Immature natural killer cell (primary cell): ENCODE measurements around the gene THSD4. TPM values are rescaled to one million over a fixed set of nuclear protein-coding genes. Genes with fewer than 3 reads are reported as not detected.
A peak's percentile ranks its signal among the peaks of the same experiment; 100 is the strongest.
"Not testable (repeated sequence)": the region's sequence is repeated elsewhere in the genome, so short reads cannot be mapped to it uniquely, and the experiment has no call there.

Experiments used
- DNase-seq, 3 donors: peaks; one replicate each; pipeline ENCODE4 v3.0.0; 2022; ENCODE audit warnings: mixed read lengths in 1 of 3
- H3K27ac Mint-ChIP-seq, 6 donors: one replicate each; pipeline ENCODE4 v1.8.0; 2020; ENCODE audit warnings: mixed read lengths in 6 of 6, mild to moderate bottlenecking in 5 of 6, inconsistent platforms in 4 of 6, moderate library complexity in 3 of 6
- H3K27me3 Mint-ChIP-seq, 3 donors: one replicate each; pipeline ENCODE4 v1.8.0; 2020 to 2021; ENCODE audit warnings: low read depth in 3 of 3, mild to moderate bottlenecking in 3 of 3, mixed read lengths in 3 of 3, moderate library complexity in 3 of 3, inconsistent platforms in 1 of 3
- H3K36me3 Mint-ChIP-seq, 3 donors: one replicate each; pipeline ENCODE4 v1.8.0; 2020; ENCODE audit warnings: mixed read lengths in 3 of 3, inconsistent platforms in 2 of 3, mild to moderate bottlenecking in 2 of 3
- H3K4me1 Mint-ChIP-seq, 2 donors: one replicate each; pipeline ENCODE4 v1.8.0; 2020; ENCODE audit warnings: inconsistent platforms in 2 of 2, mild to moderate bottlenecking in 2 of 2, mixed read lengths in 2 of 2, moderate library complexity in 1 of 2
- H3K4me3 Mint-ChIP-seq, 5 donors: one replicate each; pipeline ENCODE4 v1.8.0; 2020; ENCODE audit warnings: mild to moderate bottlenecking in 5 of 5, mixed read lengths in 5 of 5, inconsistent platforms in 3 of 5, moderate library complexity in 3 of 5
- H3K9me3 Mint-ChIP-seq, 6 donors: one replicate each; pipeline ENCODE4 v1.8.0; 2020; ENCODE audit warnings: mild to moderate bottlenecking in 6 of 6, mixed read lengths in 6 of 6, inconsistent platforms in 4 of 6, moderate library complexity in 3 of 6
- polyA plus RNA-seq, 3 donors: library from polyadenylated mRNA; unstranded; fragments of 300-500 nt; fragmentation: Illumina TruSeq; gene quantifications; one replicate each; pipeline ENCODE4 v1.2.3, GENCODE V29; 2021

The THSD4 gene
- polyA plus RNA-seq, 3 donors from 2014 or later = not detected

DNA sequence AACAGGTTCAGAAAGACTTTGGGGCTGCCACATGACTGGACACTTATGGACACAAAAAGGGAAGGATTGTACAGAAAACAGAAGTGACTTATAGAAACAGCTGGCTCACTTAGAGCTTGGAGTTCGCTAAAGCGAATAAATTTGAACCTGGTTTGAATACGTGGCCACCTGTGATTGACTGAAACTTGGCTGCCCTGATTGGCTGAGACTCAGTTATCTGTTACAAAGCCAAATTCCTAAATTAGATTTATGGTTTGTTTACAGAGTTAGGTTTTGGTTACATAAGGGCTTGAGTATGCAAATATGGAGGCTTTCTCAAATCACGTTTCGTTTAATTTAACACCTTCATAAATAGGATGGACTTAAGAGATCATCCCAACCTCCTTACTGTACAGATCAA lies 270.2 kb downstream of the THSD4 start:
- Mint-ChIP-seq H3K36me3 (no peaks in the 10 kb centered on the region), H3K27ac (no peak overlapping the region), H3K4me1 (peaks cover 6% of the 10 kb centered on the region in 2 donors), H3K9me3 (peaks cover 0 to 6% (median 0%) of the 10 kb centered on the region in 6 donors), H3K4me3 (no peak overlapping the region), H3K27me3 (peaks cover 1 to 11% (median 8%) of the 10 kb centered on the region in 3 donors)
- no peak for DNase-seq

DNA sequence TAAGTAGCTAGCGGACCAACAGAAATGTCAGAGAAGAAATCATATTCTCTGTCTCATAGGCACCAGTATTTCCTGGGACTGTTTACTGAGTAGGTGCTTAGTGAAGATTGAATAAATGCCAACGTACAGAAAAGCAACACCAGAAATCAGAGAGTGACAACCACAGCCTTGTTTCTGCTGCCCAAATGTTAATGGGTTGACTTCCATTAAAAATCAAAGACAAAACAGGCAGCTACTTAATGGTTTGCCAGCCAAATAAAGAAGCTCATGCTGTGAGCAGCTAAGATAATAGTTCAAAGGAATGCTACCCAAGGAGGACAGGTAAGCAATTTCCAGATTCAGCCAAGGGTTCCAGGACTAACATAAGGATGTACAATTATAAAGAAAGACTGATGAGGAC lies 270.7 kb downstream of the THSD4 start:
- H3K9me3 Mint-ChIP-seq = peaks cover 0 to 6% (median 0%) of the 10 kb centered on the region in 6 donors
- H3K4me3 Mint-ChIP-seq = no peak overlapping the region
- H3K36me3 Mint-ChIP-seq = no peaks in the 10 kb centered on the region
- H3K27ac Mint-ChIP-seq = no peak overlapping the region
- DNase-seq = no peak
- peaks cover 1 to 11% (median 8%) of the 10 kb centered on the region in 3 donors for H3K27me3 Mint-ChIP-seq
- peaks cover 6% of the 10 kb centered on the region in 2 donors for H3K4me1 Mint-ChIP-seq

DNA sequence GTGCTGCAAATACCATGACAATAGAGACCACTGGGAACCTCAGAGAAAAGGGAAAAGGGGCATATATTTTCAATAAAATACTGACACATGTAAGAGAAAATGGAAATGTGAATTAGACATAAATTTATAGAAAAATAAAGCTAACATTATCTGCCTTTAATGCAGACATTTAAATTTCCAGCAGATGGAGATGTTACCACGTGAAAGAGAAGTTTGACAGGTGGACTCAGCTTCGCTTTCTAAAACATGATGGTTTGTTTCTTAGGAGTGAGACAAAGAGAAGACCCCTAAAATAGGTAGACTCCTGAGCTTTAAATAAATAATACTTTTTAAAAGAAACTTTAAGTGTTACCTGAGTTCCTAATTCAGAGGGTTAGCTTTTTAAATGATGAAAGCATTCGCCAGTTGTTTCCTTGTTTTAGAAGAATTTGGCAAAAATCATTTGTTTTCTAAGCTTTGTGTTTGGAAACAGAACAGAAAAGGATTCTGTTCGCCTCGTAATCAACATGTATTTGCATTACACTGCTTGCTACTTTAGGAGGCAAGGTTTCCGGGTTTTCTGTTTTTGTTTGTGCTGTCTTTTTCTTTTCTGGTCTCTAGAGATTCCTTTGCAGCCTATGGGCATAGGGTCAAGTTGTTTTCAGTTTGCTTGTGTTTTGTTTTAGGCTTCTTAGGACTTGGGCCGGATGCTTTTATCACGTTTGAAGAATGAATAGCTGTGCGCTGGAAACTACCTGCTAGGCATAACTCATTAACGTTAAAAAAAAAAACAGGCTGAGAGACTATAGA lies 271.4 kb downstream of the THSD4 start:
- H3K27ac Mint-ChIP-seq = no peak overlapping the region
- peaks cover 1 to 16% (median 8%) of the 10 kb centered on the region in 3 donors for H3K27me3 Mint-ChIP-seq
- peaks cover 0 to 6% (median 0%) of the 10 kb centered on the region in 6 donors for H3K9me3 Mint-ChIP-seq
- peaks cover 6% of the 10 kb centered on the region in 2 donors for H3K4me1 Mint-ChIP-seq
- H3K36me3 Mint-ChIP-seq = no peaks in the 10 kb centered on the region
- H3K4me3 Mint-ChIP-seq = no peak overlapping the region
- DNase-seq = peak in 1 of 3 donors; percentile 0

DNA sequence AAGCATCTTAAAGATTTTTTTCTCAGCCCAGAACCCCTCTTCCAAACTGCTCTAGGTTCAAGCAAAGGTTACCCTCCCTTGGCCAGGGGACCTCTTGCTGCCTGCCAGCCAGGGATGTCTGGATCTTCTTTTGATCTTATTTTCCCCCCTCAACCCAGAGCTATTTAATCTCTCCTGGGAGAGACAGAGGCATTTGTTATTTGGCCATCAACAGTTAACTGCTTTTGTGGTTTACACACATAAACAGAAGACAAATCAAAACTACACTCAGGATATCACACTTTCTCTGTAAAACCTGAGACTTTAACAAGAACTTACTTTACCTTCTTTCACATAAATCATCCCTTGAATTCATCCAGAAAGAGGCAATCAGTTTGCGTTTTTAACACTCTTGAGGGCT lies 272.5 kb downstream of the THSD4 start:
- DNase-seq = no peak
- no peak overlapping the region for H3K4me3 Mint-ChIP-seq
- no peak overlapping the region for H3K27ac Mint-ChIP-seq
- H3K9me3 Mint-ChIP-seq = peaks cover 0 to 6% (median 0%) of the 10 kb centered on the region in 6 donors
- peaks cover 3 to 18% (median 8%) of the 10 kb centered on the region in 3 donors for H3K27me3 Mint-ChIP-seq
- peaks cover 6% of the 10 kb centered on the region in 2 donors for H3K4me1 Mint-ChIP-seq
- no peaks in the 10 kb centered on the region for H3K36me3 Mint-ChIP-seq

DNA sequence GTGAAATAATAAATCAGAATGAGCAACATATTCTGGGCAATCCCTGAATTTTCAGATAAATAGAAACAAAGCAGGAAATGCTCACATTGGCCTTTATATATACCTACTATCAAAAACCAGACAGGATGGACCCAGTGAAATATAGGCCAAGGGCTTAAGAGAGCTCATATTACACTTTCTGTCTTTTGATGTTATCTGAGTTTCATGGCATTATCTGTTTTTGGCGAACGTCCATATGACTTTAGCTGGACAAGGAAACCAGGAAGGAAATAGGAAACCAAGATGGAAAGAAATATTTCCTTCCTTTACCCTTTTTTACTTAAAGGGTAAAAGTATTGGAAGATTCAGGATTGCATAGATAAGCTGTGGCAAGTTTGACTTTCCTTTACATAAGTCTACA lies 274.8 kb downstream of the THSD4 start:
- no peak for DNase-seq
- H3K4me1 Mint-ChIP-seq = peaks cover 6% of the 10 kb centered on the region in 2 donors
- peaks cover 3 to 18% (median 6%) of the 10 kb centered on the region in 3 donors for H3K27me3 Mint-ChIP-seq
- H3K36me3 Mint-ChIP-seq = no peaks in the 10 kb centered on the region
- H3K27ac Mint-ChIP-seq = no peak overlapping the region
- H3K9me3 Mint-ChIP-seq = peaks cover 0 to 4% (median 0%) of the 10 kb centered on the region in 6 donors
- H3K4me3 Mint-ChIP-seq = no peak overlapping the region

DNA sequence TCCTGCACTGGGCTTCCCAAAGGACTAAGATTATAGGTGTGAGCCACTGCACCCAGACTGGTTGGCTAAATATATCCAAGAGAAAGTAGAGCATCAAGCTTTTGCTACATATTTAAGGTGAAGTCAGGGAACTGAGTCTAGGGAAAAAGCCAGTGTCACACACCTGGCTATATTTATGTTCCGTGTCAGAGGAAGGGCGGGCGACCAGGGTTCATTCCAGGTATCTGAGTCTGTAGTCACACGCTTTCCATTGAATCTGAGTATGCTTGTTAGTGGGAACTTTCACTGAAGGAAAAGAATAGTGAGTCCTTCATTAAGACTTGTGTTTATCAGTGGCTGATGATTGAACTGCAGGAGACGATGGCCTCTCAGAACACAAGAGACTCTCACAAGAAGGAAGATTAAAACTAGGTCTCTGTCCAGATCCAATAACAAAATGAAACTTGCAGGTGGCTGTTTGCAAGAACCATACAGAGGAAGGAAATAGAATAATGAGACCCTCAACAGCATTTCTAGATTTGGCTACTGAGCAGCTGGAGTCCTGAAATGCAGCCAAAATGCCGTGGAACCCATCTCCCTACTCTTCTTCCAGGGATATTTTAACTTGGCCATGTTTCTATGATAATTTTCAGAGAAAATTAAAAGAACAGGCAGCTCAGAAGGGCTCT lies 276.3 kb downstream of the THSD4 start:
- H3K27ac Mint-ChIP-seq = no peak overlapping the region
- peaks cover 2 to 18% (median 6%) of the 10 kb centered on the region in 3 donors for H3K27me3 Mint-ChIP-seq
- H3K4me1 Mint-ChIP-seq = peaks cover 6% of the 10 kb centered on the region in 2 donors
- no peaks in the 10 kb centered on the region for H3K36me3 Mint-ChIP-seq
- no peak for DNase-seq
- H3K9me3 Mint-ChIP-seq = peaks cover 0 to 4% (median 0%) of the 10 kb centered on the region in 6 donors
- H3K4me3 Mint-ChIP-seq = no peak overlapping the region

DNA sequence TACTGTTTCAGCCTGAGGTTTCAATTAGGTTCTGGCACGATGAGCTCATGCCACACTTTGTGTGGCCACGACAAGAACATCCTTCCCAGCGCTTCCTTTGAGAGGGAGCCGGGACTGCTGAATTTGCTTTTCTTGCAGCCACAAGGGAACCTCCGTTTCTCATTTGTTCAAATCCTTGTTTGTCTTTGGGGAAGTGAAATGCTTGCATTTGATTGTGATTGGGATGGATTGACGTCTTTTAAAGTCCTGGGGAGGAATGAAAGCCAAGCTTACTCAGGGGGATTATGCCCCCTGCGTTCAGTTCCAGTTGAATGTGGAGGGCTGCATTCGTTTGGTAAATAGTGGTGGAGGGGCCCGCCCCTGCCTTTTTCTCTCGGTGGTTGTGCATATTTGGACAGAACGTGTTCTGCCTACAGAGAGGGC lies 277.6 kb downstream of the THSD4 start:
- H3K4me3 Mint-ChIP-seq = no peak overlapping the region
- no peak overlapping the region for H3K27ac Mint-ChIP-seq
- H3K9me3 Mint-ChIP-seq = peaks cover 0 to 6% (median 0%) of the 10 kb centered on the region in 6 donors
- DNase-seq = no peak
- peaks cover 2 to 15% (median 6%) of the 10 kb centered on the region in 3 donors for H3K27me3 Mint-ChIP-seq
- H3K36me3 Mint-ChIP-seq = no peaks in the 10 kb centered on the region
- H3K4me1 Mint-ChIP-seq = peaks cover 6% of the 10 kb centered on the region in 2 donors

DNA sequence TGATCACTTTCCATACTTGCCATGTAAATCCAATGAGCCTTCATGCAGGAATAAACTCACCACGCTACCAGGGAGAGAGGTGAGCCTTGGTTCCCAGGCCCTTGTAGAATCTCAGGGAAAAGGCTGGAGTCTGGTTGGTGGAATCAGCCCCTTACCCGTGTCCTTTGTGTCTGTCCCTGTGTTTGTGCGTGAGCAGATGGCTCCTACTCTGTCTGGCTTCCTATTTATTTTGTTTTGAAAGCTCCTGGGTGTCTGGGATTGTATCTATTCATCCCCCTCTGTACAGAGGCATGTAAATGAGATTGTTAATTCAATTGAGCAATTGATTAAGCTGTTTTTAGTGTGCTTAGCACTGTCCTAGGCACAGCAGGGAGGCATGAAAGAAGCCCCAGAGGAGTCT lies 278.1 kb downstream of the THSD4 start:
- Mint-ChIP-seq H3K4me3 (no peak overlapping the region), H3K27ac (no peak overlapping the region), H3K9me3 (peaks cover 0 to 6% (median 0%) of the 10 kb centered on the region in 6 donors), H3K4me1 (peaks cover 1 to 2% of the 10 kb centered on the region in 2 donors), H3K27me3 (peaks cover 0 to 16% (median 5%) of the 10 kb centered on the region in 3 donors), H3K36me3 (no peaks in the 10 kb centered on the region)
- DNase-seq = no peak

DNA sequence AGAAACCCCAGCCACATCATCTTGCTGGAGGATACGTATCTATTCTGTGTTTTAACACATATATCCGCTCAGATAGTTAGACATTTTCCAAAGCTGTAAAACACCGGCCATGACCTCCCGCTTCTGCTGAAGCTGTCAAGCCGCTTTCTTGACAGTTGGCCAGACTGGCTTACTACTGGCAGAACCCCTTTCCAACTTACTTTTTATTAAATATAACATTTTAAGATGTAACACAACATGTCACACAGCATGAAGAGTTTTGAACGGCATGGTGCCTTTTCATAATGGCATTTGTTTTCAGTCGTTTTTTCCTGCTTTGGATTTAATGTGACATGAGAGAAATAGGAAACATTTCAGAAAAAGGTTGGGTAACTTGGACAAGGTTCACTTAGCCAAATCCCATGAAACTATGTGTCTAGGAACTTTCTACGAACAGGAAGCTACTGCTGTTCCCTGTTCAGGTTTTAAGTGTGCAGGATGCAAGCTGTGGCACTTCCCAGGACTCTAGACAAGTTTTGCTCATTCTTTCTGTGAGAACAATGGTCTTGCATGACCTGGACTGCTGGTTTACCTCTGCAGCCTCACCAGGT lies 281.4 kb downstream of the THSD4 start:
- Mint-ChIP-seq H3K4me3 (no peak overlapping the region), H3K36me3 (no peaks in the 10 kb centered on the region), H3K27me3 (peaks cover 0 to 11% (median 4%) of the 10 kb centered on the region in 3 donors), H3K27ac (no peak overlapping the region), H3K4me1 (no peaks in the 10 kb centered on the region), H3K9me3 (peaks cover 0 to 2% (median 0%) of the 10 kb centered on the region in 6 donors)
- no peak for DNase-seq

DNA sequence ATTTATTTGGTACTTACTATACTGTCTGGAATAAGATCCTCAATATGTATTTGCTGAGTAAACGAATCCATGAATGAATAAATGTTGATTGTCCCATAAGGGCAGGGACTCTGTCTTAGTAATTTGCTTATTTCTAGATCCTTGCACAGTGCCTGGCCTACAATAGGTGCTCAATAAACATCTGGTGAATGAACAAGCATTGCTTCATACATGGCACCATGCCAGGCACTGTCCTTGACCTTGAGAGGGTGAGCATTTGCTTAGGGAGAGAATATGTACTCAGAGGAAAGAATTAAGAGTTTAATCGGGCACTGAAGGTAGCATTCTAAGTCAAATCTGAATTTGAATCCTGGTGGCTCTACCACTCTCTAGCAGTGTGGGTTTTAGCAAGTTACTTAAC lies 282.1 kb downstream of the THSD4 start:
- no peak for DNase-seq
- H3K36me3 Mint-ChIP-seq = no peaks in the 10 kb centered on the region
- no peak overlapping the region for H3K4me3 Mint-ChIP-seq
- H3K27ac Mint-ChIP-seq = no peak overlapping the region
- H3K9me3 Mint-ChIP-seq = peaks cover 0 to 2% (median 0%) of the 10 kb centered on the region in 6 donors
- peaks cover 0 to 9% (median 4%) of the 10 kb centered on the region in 3 donors for H3K27me3 Mint-ChIP-seq
- no peaks in the 10 kb centered on the region for H3K4me1 Mint-ChIP-seq

DNA sequence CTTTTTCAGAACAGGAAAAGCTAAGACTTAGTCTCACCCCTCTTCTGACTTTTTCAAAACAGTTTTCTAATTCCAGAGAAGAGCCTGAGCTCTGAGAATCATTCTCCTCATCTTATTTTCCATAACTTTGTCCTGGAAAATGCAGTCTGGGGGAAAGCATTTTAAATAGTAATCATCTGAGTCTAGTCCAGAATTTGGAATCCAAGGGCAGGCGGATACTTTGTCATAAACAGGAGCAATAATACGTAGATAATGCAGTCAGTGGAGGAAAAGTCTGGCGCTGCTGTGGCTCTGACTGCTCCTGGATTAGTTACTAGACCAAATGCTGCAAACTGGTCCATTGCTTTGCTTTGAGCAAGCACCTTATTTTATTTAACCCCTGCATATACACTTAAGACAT lies 285.0 kb downstream of the THSD4 start:
- DNase-seq = no peak
- peaks cover 0 to 4% (median 3%) of the 10 kb centered on the region in 3 donors for H3K27me3 Mint-ChIP-seq
- peaks cover 0 to 2% (median 0%) of the 10 kb centered on the region in 6 donors for H3K9me3 Mint-ChIP-seq
- no peak overlapping the region for H3K4me3 Mint-ChIP-seq
- H3K4me1 Mint-ChIP-seq = no peaks in the 10 kb centered on the region
- no peak overlapping the region for H3K27ac Mint-ChIP-seq
- no peaks in the 10 kb centered on the region for H3K36me3 Mint-ChIP-seq

DNA sequence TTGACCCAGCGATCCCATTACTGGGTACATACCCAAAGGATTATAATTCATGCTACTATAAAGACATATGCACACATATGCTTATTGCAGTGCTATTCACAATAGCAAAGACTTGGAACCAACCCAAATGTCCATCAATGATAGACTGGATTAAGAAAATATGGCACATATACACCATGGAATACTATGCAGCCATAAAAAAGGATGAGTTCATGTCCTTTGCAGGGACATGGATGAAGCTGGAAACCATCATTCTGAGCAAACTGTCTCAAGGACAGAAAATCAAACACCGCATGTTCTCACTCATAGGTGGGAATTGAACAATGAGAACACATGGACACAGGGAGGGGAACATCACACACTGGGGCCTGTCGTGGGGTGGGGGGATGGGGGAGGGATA lies 286.5 kb downstream of the THSD4 start:
- not testable (repeated sequence) for H3K27ac Mint-ChIP-seq, H3K36me3 Mint-ChIP-seq, H3K9me3 Mint-ChIP-seq, DNase-seq, H3K27me3 Mint-ChIP-seq, H3K4me3 Mint-ChIP-seq, H3K4me1 Mint-ChIP-seq

DNA sequence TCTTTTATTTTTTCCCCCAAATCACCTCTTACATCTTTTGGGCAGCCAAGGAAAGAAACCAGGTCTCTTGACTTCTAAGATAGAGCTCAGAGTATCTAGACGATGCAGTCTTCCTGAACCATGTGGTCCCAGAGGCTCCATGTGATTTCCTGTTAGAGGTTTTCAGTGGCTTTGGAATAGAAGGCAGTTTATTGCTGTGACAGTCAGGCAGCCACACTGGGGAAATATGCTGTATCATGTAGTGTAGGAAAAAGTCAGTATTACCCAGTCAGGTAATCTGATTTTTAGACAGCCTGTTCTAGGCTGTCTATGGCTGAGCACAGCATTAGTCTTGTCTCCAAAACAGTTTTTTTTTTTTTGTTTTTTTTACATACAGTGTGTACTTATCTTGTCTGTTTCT lies 294.3 kb downstream of the THSD4 start:
- H3K9me3 Mint-ChIP-seq = no peaks in the 10 kb centered on the region
- DNase-seq = no peak
- no peak overlapping the region for H3K4me3 Mint-ChIP-seq
- H3K27me3 Mint-ChIP-seq = peaks cover 2 to 11% (median 8%) of the 10 kb centered on the region in 3 donors
- no peaks in the 10 kb centered on the region for H3K4me1 Mint-ChIP-seq
- no peak overlapping the region for H3K27ac Mint-ChIP-seq
- no peaks in the 10 kb centered on the region for H3K36me3 Mint-ChIP-seq

DNA sequence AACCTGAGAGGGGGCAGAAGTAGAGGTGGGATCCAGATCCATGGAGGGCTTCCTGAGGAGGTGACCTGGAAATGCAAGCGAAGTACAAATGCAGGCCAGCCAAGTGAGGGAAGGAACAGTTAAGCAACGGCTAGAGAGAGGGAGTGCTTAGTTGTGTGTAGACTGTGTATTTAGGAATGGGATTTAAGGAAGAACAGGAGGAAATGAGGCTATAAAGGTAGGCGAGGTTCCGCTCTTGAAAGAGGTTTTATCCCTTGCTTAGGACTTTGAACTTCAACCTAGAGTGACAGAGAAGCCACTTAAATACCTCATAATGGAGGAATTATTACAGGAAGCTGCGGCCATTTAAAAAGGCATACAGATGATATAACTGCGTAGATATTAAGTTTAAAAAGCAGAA lies 295.1 kb downstream of the THSD4 start:
- Mint-ChIP-seq H3K27ac (no peak overlapping the region), H3K36me3 (no peaks in the 10 kb centered on the region), H3K4me1 (no peaks in the 10 kb centered on the region), H3K27me3 (peaks cover 2 to 11% (median 8%) of the 10 kb centered on the region in 3 donors), H3K4me3 (no peak overlapping the region), H3K9me3 (no peaks in the 10 kb centered on the region)
- DNase-seq = no peak
